Measurements from ENCODE around the gene FEN1.

The FEN1 gene, protein sequence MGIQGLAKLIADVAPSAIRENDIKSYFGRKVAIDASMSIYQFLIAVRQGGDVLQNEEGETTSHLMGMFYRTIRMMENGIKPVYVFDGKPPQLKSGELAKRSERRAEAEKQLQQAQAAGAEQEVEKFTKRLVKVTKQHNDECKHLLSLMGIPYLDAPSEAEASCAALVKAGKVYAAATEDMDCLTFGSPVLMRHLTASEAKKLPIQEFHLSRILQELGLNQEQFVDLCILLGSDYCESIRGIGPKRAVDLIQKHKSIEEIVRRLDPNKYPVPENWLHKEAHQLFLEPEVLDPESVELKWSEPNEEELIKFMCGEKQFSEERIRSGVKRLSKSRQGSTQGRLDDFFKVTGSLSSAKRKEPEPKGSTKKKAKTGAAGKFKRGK

DNA sequence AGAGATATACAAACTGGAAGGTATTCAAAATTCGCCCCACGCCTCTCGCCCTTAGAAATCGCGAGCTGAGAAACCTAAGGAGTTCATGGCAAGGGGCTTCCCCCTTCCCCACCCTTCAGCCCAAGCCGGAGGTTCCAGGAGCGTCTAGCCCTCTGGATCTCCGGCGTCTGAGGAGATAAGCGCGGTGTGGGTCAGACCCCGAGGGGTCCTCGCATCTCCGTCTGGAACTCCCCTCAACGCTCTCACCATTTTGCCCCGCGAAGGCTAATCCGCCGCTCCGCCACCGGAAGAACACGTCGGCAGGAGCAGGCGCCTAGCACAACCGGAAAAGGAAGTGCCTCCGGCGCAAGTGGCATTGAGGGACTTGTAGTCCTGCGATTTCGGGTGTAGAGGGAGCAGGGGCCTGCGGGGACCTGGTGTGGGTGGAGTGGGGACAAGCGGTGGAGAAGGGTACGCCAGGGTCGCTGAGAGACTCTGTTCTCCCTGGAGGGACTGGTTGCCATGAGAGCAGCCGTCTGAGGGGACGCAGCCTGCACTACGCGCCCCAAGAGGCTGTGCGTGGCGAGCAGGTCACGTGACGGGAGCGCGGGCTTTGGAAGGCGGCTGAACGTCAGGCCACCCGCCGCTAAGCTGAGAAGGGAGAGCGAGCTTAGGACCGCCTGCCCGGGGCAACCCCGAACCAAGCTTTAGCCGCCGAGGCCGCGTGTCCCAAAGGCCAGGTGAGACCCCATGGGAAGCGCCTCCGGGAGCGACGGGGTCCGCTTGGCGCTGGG, at the start of gene FEN1, which contains the start of gene TMEM258:
Gene FEN1 (plus strand): TSS at position 602 of the 773 bp plus-strand sequence. CDS start 2,451 bp downstream, outside the sequence.
Gene TMEM258 (minus strand): TSS at position 290 of the 773 bp plus-strand sequence. CDS start 41 bp downstream, at position 249.
- peak; percentile 95 for DNase-seq (ENCODE audit: low spot score)

DNA sequence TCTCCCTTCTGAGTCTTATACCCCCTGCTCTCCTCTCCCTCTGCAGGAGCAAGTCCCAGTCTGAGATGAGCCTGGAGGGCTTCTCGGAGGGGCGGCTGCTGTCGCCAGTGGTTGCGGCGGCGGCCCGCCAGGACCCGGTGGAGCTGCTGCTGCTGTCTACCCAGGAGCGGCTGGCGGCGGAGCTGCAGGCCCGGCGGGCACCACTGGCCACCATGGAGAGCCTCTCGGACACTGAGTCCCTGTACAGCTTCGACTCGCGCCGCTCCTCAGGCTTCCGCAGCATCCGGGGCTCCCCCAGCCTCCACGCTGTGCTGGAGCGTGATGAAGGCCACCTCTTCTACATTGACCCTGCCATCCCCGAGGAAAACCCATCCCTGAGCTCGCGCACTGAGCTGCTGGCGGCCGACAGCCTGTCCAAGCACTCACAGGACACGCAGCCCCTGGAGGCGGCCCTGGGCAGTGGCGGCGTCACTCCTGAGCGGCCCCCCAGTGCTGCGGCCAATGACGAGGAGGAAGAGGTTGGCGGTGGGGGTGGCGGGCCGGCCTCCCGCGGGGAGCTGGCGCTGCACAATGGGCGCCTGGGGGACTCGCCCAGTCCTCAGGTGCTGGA, 49.1 kb upstream of the FEN1 start:
- no peak for DNase-seq (ENCODE audit: low spot score)

DNA sequence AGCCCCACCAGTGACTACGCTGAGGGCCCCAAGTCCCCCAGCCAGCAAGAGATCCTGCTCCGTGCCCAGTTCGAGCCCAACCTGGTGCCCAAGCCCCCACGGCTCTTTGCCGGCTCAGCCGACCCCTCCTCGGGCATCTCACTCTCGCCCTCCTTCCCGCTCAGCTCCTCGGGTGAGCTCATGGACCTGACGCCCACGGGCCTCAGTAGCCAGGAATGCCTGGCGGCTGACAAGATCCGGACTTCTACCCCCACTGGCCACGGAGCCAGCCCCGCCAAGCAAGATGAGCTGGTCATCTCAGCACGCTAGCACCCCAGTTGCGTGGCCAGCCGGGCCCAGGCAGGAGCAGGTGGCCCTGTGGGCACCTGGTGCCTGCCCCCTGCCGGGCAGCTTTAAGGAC, 48.5 kb upstream of the FEN1 start:
- DNase-seq (ENCODE audit: low spot score): no peak

DNA sequence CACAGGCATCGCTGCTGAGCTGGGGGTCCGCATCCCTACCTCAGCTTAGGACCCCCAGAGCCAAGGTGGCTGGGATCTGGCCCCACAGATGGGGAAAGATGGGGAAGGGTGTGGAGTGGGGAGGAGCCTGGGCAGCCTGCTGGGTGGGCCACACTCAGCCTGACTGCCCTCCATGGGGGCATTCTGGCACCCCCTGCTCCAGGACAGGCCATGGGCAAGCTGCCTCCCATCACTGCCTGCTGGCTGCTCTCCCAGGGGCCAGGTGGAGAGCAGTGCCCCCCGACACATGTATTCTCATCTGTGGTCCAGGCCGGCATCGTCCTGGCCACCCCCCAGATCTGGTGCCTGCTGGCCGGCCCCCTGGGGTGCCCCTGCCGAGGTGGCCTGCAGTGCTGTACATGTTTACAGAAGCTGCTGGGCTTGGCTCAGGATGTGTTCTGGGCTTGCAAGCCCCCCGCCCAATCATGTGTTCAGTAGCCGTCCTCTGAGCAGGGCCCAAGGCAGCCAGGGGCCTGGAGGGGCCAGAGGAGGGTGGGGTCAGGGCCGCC, 48.0 kb upstream of the FEN1 start:
- no peak for DNase-seq (ENCODE audit: low spot score)

DNA sequence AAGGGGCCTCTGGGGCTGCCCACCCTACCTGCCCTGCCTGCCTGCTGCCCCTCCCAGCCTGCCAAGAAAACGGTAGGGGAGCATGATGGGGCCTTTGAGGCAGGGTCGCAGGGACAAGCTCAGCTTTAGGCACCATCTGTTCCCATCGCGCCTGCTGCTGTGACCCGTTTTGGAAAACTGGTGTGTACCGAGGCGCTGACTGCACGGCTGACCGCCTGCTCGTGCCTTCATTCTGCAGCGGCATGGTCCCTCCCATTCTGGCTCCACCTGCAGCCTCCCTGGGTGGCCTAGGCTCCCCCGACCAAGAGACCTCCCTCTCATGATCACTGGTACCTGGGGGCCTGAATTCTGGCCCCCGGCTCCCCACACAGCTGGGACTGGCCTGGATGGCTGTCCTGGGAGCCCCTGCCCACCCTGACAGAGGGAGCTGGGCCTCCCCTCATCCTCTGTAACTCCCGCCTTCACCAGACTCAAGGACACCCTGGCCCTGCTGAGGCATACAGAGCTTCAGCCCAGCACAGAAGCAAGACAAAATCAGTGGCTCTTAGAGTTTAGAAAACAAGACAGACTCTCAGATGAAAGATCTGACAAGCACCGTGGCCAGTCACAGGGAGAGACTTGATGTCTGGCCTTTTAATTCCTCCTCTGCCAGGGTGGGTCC, 46.8 kb upstream of the FEN1 start:
- DNase-seq (ENCODE audit: low spot score): no peak

DNA sequence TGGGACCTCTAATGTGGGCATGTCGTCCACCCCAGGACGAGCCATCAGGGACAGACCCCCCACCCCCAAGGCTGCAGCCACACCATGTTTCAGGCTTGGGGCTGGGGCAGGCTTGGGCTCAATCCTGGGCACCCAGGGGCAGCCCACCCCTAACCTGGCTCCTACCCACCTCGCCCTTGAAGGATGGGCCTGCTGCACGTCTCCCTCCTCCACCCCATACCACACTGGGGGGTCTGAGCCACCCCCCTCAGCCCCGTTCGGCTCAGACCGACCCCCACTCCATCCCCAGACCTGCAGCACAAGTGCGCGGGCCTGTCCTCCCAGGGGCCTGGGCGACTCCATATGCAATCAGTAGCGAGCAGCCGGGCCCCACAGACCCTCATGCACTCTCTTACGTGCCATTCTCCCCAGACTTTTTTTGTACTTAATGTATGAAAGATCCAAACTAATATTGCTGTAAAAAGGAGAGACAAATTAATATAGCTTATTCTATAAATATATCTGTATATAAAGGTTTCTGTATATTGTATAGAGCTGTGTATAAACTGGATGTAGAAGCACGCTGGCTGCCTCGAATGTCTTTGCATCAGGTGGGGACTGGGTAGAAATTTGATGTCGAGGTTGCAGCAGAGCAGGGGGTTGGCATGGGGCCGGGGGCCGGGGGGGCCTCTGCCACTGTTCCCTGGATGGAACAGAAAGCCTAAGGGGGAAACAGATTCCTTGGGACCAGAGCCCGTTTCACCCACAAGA, 46.1 kb upstream of the FEN1 start:
- no peak for DNase-seq (ENCODE audit: low spot score)

DNA sequence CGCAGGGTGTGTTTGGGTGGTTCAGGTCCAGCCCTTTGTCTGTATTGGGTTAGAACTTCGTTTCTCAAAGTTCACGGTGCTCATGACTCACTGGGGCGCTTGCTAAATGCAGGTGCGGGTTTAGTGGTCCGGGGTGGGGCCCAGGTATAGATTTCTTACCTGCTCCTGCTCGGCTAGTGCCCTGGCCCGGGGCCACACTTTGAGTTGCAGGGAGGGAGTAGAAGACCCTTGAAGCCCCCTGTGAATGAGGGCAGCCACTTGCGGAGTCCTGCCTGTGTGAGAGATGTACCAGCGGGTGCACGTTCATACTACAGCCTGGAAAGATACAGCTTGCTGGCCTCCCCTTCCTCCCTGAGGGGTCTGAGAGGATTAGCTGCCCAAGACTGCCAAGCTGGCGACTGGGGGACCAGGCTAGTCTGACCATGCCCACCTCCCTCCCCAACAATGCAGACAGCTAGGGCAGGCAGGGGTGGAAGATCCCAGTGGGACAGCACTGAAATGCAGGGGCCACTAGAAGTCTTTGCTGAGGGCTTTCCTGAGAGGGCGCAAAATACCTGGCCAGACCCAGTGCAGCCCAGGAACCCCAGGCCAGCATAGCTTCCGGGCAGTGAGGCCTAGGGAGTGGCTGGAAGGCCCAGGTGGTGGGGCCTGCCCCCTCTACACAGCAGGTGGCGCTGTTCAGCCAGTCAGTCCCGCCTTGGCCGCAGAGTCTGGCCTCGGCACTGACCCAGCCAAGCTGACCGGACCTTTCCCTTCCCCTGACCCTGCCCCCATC, 45.3 kb upstream of the FEN1 start:
- DNase-seq (ENCODE audit: low spot score): peak; percentile 64

DNA sequence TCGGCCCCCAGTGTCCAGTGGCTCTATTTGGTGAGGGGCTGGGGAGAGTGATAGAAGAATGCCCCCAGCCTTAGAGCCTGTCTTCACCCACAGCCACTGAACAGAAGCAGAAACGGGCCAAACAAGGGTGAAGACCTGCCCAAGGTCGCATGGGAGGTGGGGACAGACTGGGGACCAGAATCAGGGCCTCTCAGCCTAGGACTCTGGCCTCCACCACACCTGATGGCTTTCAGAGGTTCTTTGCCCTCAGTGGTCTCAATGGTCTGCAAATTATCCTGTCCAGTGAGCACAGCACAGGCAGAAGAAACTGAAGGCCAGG, 44.8 kb upstream of the FEN1 start:
- DNase-seq (ENCODE audit: low spot score): no peak

DNA sequence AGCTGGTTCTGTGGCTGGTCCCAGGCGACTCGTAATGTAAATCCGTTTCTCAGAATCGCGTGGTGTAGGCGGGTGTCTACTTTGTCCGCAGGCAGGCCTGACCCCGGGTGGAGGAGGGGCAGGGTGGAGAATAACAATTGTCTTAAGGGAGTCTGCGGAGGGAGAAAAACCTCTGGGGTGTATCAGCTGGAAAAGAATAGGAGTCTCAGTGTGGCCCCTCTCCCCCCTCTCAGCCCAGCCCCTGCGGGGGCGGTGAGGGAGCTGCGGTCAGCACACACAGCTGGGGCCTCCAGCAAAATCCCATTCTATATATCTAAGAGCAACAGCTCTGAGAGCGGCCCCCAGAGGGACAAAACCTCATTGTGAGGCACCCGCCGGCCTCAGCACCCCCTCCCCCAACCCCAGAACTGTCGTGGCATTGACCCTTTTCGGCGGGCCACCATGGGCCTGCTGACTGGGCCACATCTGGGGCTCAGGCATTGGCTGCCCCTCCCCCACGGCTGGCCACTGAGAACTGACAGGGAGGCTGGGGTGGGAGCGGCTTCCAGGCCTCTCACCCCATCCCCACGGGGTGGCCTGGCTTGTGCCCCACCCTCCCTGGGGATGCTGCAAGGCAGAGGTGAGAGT, 43.0 kb upstream of the FEN1 start:
- DNase-seq (ENCODE audit: low spot score): no peak

DNA sequence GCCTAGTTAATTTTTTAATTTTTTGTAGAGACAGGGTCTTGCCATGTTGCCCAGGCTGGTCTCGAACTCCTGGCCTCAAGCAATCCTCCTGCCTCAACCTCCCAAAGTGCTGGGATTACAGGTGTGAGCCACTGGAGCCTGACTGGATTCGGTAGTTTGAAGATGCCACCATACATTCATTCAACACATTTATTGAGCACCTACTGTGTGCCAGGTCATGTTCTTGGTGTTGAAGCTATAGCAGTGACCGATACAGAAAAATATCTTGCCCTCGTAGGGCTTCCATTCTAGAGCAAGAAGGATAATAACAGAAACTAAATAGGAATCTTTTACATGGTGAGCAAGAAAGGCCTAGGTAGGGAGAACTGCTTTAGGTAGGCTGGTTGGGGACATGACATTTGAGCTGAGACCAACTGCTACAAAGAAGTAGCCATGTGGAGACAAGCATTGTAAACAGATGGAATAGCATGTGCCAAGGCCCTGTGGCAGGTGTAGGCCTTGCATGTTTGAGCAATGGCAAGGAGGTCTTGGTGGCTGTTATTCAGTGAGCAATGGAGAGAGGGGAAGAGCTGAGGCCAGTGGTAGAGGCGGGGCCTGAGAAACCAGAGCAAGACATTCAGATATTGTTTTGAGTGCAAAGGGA, 42.0 kb upstream of the FEN1 start:
- no peak for DNase-seq (ENCODE audit: low spot score)

DNA sequence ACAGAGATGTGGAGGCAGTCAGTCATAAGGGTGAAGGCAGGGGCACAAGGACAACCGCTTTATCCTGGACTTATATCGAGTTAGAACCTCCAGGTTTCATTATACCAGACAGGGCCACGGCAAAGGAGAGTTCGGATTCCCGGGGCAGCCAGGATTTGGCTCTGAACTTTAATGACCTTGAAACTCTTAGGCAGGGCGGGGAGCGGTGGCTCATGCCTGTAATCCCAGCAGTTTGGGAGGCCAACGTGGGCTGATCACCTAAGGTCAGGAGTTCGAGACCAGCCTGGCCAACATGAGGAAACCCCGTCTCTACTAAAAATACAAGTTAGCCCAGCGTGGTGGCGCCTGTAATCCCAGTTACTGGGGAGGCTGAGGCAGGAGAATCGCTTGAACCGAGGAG, 41.3 kb upstream of the FEN1 start:
- no peak for DNase-seq (ENCODE audit: low spot score)

DNA sequence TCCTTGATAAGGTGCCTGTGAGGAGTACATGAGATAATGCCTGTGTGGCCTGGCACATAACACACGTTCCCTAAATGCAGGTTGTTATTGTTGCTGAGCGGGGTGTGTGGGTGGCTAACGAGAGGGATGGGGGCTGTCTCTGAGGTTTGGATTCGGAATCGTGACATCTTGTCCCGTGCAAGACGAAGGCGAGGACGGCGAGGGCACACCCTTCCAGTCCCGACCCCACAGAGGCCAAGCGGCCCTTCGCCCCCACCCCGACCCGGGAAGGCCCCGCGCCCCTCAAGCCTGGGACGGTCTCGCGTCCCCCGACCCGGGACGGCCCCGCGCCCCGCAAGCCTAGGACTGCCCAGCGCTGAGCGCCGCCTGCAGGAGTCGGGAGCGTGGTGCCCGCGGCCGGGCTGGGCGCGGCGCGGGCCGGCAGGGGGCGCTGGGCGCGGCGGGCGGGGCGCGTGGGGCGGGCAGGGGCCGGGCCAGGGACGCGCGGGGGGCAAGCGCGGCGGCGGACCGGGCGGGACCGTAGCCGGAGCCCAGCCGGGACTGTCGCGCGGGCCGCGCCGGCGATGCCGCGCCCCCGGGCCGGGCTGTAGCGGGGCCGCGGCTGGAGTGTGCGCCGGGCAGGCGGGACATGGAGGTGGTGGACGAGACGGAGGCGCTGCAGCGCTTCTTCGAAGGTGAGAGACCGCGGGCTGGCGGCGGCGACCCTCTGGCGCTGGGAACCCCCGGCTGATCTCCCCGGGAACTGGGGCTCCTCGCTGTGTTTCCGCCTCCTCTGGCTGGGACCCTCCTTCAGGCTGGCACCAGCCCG, 40.4 kb upstream of the FEN1 start, which contains the start of gene MYRF:
Gene MYRF (plus strand): TSS at position 520 of the 808 bp plus-strand sequence. CDS start 109 bp downstream, at position 629.
- peak; percentile 40 for DNase-seq (ENCODE audit: low spot score)

DNA sequence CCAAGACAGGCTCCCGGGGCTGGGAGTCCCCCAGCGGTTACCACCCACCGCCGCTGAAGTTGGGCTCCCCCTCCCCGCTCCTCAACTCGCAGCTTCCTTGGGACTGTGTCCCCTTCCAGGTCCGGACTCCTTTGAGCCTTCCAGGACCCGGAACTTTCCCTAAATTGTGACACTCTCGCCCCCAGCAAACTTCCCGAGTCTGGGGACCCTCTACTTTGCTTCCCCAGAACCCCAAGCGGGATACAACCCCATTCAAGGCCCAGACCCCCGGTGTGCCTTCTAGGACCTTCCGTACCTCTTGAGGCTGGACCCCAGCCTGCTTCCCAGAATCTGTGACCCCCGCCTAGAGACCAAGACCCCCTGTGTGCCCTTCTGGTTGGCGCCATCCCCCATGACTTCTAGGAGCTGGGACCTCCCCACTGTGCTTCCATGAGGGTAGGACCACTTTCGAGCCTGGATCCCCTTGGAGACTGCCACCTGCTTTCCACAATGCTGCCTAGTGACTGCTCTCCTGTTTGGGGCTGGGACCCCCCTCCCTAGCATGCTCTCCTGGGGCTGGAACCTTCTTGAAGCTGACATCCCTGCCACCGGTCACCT, 39.7 kb upstream of the FEN1 start:
- no peak for DNase-seq (ENCODE audit: low spot score)

DNA sequence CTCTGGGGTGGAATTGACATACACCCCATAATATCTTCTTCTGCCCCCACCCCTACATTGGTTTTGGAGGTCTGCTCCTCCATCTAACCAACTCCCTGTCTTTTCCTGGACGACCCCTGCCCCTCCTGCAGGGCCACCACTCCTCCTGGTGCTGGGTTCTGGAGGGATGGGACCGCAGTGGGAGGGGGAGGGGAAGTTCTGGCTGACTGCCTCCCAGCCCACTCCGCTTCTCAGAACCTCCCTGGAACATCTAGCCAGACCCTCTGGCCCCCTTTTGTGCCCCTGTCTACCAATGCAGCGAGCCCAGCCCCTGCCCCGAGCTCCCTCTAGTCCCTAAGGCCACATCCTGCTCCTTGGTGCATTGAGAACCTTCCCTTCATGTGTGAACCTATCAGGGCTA, 39.0 kb upstream of the FEN1 start:
- DNase-seq (ENCODE audit: low spot score): no peak

DNA sequence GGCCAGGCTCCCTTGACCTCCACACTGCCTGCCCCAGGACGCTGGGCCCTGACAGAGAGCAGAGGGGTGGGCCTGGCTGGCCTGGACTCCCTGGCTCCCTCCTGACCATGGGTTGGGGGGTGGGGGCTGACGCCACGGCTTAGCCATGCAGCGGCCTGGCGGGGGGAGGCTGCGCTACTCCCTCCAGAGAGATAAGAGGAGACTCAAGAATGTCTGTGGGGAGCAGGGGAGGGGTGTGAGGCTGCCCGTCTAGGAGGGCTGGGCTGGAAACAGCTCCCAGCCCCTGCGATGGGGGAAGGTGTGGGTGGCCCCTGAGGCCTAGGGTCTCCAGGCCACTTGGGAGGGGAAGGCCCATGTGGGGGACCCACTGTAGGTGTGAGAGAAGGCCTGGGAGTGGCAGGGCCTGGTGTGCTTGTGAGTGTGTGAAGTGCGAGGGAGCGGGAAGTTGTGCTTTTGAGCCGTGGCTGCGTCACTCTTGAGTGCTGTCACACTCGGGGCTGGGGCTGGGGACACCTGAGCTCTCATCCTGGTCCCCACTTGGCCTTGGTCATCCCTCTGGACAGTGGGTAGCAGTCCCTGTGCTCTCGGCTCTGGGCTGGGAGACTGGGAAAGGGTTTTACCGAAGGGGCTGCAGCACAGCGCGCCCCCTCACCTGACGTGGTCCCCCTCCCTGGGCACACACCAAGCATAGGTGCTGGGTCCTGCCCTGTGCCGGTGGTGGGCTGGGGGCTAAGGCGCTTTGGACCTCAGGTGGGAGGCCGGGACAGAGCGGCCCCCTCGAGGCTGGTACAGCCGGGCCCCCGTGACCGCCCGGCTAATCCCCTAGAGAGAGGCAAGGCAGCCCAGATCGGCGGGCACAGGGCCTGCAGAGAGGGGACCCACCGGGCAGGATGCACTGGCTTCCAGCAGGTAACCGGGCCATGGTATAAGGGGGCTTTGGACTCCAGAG, 37.9 kb upstream of the FEN1 start:
- DNase-seq (ENCODE audit: low spot score): no peak

DNA sequence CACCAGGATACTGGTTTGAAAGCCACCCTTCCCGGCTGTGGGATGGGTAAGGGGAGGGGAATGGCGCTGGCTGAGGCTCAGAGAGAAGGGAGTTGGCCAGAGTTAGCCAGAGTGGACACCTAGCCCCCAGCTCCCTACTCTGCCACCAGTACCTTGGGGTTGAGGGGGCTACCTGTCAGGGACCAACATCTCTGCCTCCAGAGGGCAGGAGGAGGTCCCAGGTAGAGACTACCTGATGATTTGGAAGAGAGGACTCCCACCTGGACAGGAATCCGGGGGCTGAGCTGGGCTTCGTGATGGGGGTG, 36.6 kb upstream of the FEN1 start:
- no peak for DNase-seq (ENCODE audit: low spot score)

Data from RKO (cell line).